ENCODE measurements around the gene AQP4. TPM values are rescaled to one million over a fixed set of nuclear protein-coding genes. Genes with fewer than 3 reads are reported as not detected.

The AQP4 gene
- total and polyA plus RNA-seq, 10 of the 15 experiments (the other 5 are each of a cell fraction or from before 2014, with no cell fraction given) = 0.10 to 0.18 TPM; not detected in 8

GRCh38 chr18:26832302-26832701 is 33.2 kb downstream of the AQP4 start:
- FAIRE-seq (no peak), DNase-seq (ENCODE audit: low read depth, low spot score) (no peak), ATAC-seq (no peak)
- Histone ChIP-seq H3K79me2 (ENCODE audit: control insufficient read depth, insufficient read depth, low read length) (no peaks in the 10 kb centered on the region), H3K9me3 (replicated peaks; ENCODE audit: control insufficient read depth, insufficient read depth, low read length) (no peaks in the 10 kb centered on the region), H3K4me3 (no peak overlapping the region), H3K9ac (ENCODE audit: control insufficient read depth, insufficient read depth, low read length) (no peak overlapping the region), H3K27me3 (replicated peaks in 1 of 2; ENCODE audit: control insufficient read depth in 2 of 2, insufficient read depth in 2 of 2, low read length in 1 of 2) (no peaks in the 10 kb centered on the region), H3K27ac (ENCODE audit: control insufficient read depth, insufficient read depth) (no peak overlapping the region), H3K4me1 (ENCODE audit: control insufficient read depth, insufficient read depth, low read length) (no peaks in the 10 kb centered on the region), H4K20me1 (ENCODE audit: control insufficient read depth, insufficient read depth) (no peaks in the 10 kb centered on the region), H3K36me3 (ENCODE audit: control insufficient read depth in 2 of 2, insufficient read depth in 2 of 2, low read length in 1 of 2) (no peaks in the 10 kb centered on the region), H3K4me2 (ENCODE audit: control insufficient read depth, insufficient read depth) (no peak overlapping the region), H2AFZ (ENCODE audit: control insufficient read depth, low read depth, low read length) (no peak overlapping the region)
- TF ChIP-seq NBN (IDR thresholded peaks at IDR 0.05) (no peak), SREBF2 (IDR thresholded peaks at IDR 0.05; ENCODE audit: low read length) (no peak), STAT3 (IDR thresholded peaks at IDR 0.05; ENCODE audit: low read depth, low read length) (no peak), USF1 (IDR thresholded peaks at IDR 0.05; ENCODE audit: borderline replicate concordance, extremely low read length, insufficient read depth, low read depth, low read length) (no peak), POU2F2 (IDR thresholded peaks at IDR 0.05; ENCODE audit: borderline replicate concordance, low read depth, low read length) (no peak), DPF2 (IDR thresholded peaks at IDR 0.05) (no peak), E4F1 (IDR thresholded peaks at IDR 0.05; ENCODE audit: borderline replicate concordance, partially characterized antibody) (no peak), MYB (IDR thresholded peaks at IDR 0.05; ENCODE audit: borderline replicate concordance, low read depth, low read length) (no peak), PAX5 (IDR thresholded peaks at IDR 0.05; ENCODE audit: borderline replicate concordance, low read depth, low read length) (no peak)
- intact Hi-C loops (cut with micrococcal nuclease; ENCODE audit: unreplicated experiment) (loop anchor here (10.0 kb wide), 1 partner anchor 332 kb away; no protein-coding TSS in a partner anchor), in situ Hi-C loops (cut with MboI) (no loop called here)
- ChIA-PET POLR2A (no interaction called here), RAD21 (ENCODE audit: unreplicated experiment) (no interaction called here), CTCF (no interaction called here), SMC1A (ENCODE audit: uncharacterized antibody, unreplicated experiment) (no interaction called here)
- 79% methylated on average over 11 of the region's 11 CpGs for WGBS (ENCODE audit: insufficient coverage, insufficient replicate concordance, low lambda C conversion rate, missing lambda C conversion rate)
- BruUV-seq (replicated peaks) = no TSS peak

Measured in GM12878 (cell line).